ENCODE data around the gene CADM1.

CADM1 gene

DNA sequence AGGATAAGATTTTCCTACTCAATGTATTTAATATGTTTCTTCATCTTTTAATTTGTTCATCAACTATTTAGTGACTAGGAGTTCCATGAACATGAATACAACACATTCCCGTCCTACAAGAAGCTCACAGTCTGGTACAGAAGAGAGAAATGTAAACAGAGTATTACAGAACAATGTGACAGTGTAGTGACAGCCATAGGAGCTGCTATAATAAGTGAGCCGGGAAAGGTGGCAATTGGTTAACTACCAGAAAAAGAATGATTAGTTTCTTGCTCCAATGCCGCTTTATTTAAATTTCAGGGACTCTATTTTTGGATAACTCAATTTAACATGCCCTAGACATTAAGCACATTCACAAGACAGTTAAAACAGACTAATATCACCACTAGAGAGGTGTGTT, 192.3 kb downstream of the CADM1 start:
- DNase-seq, result no peak

DNA sequence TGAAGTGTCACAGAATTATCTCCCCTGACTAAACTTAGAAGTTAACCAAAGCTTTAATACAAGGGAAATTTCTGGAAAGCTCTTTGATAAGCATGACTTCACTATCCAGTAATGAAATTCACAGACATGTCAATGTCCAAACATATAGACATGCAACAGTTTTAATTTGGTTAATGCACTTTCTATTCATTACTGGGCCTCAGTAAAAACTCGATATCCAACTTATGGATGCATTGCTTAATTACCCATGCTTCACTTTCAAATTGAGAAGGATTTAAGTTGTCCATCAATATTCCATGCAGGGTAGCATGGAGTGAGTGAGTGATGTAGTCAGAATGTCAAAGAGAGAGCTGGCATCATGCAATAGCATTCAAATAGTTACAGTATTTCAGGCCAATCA, 197.5 kb downstream of the CADM1 start:
- DNase-seq, result no peak

DNA sequence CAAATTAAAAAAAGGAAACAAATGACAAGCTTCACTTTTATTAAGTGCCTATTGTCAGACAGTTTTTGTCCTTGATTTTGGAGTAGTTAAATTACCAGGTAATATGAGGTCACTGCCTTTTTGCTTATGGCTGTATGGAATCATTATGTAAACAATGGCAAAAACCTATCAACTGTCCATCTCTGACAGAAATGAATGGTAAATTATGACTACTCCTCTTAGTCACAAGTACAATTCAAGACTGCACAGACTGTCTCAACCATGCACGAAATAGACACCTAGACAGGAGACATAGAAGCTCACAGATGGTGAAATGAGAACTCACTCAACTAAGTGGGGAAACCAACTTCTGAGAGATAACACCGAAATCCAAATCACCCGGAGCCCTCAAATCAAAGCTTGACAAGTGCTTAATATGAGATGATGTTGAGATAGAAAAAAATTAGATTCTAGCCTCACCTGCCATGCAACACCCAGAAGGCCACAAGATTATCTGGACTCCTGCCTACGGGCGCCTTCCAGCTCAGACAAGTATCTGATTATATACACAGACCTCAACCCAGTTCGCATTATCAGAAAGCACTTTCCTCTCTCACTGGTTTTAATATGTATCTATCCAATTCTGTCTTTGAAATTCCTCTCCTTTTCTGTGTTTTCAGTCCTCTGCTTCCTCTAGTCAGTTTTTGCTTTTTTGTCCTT, 199.3 kb downstream of the CADM1 start:
- no peak for DNase-seq

DNA sequence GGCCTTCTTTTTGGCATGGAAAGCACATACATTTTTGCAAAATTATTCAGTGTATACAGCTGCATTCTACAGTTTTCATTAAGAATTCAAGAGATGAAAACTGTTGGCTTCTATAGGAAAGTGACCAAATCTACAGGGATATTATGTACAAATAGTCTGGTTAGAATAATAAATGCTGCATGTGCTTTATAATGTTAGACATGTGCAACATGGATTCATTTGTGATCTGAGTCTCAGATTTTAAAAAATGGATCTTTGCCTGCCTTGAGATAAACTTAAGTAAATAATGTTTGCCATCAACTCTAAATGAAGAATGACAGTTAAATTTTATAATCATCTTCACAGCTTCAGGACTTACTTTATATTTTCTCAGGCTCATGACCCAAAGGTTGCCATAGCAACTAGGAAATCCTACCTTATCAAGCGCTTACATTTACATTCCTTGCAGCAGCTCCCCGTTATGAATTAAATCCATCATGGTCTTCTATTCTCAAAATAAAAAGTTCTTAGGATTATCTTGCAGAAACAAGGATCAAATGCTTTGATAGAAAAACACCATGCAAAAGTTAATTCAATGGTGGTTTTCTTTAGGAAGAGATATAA, 200.2 kb downstream of the CADM1 start:
- peak; percentile 61 for DNase-seq

DNA sequence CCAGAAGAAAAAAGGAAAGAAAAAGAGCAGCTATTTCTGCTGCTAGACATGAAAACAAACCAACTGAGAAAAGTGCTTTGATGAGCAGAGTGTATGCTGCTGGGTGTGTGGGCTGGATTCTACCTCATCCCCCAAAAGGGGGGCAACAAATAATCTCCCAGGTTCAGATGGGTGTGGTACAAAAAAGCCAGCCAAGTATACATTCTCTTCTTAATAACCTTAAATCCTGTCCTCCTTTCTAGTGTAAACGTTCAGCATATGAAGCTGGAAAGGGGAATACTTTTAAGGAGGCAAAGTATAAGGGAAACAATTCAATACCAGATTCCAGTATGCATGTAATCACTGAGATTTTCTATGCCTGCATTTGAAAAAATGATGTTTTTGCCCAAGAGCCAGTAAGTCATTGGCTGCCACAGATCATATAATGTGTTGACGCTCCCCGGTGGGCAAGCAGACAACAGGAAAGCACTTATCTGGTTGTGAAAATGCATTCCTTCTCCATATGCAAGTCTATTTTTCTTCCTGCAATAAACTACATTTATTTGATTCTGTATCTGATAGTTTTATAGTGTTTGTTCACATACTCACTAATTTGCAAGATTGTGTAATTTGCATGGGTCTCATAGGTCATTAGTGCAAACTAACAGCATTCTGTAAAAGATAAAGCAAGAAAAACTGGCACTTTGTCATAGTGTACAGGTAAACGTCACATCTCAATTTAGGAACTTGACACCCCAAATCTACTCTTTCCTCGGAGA, 201.1 kb downstream of the CADM1 start:
- DNase-seq, result no peak

DNA sequence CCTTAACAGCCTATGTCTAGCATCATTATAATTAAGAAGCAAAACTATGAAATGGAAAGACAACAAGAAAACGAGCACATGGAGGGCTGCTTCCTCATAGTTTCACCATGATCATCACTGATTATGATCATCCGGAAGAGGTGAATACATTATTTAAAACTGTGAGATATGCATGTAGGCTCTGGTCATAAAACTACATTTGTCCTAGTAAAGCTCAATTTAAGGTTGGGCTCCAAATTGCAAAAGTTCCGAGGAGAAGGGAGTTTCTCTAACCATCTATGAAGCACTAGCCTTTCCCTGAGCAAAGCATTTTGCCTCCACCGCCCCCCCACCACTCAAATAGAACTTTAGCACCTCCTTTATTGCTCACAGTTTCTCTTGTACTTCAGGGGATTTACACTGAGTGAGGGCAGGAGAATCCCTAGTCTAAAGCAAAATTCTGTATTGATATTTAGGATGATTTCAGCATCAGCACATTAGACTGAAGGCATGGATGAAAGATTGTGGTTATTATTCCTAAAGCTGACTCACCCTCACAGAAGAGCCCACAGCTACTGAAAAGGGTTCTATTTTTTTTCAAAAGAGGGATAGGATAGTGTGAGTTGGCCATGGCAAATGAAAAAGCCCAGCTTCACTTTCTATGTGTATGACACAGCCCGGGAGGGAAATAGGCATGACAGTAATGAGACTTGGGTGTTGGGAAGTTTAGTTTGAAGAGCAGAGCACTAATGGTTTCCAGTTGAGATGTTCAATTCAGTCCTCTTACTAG, 203.4 kb downstream of the CADM1 start:
- DNase-seq, result no peak

DNA sequence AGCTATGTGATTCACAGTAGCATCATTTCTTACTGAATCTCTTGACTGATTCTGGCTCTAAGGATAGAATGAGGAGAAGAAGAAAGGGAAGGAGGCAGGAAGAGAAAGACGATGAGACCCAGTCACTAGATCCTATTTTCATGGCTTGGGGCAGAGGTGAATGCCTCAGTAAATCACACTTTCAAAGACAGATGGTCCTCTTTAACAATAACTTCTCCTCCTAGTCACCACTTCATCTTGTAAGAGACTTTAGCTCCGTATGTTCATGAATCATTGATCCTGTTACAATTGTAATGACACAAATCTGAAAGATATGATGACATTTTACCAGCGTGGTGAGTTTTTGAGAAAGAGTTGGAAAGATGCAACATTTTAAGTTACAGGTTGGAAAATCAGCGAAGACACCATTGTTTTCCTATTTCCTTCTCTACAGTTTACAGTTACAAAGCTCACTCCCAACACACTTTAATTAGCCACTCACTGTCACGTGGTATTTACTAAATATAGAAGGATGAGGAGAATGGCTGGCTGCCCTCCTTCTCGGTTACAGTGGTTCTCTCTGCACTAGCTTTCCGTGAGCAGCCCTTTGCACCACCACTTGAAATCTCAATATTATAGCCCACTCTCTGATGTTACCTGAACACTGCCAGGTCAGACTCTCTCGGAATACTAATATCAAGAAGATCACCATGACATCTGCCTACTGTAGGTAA, 205.8 kb downstream of the CADM1 start:
- DNase-seq, result no peak

DNA sequence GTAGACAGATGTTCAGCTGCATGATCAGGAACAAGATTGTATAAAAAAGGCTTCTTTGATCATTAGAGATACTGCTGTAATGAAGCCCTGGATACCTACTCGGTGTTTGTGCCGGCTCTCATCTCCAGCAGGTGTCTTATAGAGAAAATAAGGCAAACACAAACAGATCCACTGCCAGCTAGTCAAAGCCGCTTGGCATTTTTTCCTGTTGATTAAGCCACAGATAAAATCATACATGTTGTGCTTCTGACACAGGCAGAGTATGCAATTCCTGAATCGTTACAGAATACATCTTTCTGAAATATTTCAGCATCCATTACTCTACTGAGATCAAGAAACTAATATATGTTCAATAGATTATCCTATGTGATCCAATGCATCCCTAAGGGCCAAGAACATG, 206.9 kb downstream of the CADM1 start:
- no peak for DNase-seq

DNA sequence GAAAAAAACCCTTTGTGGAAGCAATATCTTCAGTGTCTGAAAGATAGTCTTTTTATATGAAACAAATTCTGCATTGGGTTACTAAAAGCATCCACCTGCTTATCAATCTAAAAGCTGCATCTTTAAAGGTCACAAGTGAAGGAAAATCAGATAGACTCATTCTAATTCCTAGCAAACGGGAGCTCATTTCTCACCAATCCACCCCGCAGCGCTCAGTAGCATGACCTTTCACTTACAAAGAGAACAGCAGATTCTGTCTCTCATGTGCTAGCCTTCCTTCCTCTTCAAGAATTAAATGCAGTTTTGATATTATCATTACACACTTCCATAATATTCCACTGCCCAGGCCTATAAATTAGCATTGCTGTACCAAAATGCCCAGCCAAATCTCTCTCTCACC, 212.9 kb downstream of the CADM1 start:
- DNase-seq, result no peak

DNA sequence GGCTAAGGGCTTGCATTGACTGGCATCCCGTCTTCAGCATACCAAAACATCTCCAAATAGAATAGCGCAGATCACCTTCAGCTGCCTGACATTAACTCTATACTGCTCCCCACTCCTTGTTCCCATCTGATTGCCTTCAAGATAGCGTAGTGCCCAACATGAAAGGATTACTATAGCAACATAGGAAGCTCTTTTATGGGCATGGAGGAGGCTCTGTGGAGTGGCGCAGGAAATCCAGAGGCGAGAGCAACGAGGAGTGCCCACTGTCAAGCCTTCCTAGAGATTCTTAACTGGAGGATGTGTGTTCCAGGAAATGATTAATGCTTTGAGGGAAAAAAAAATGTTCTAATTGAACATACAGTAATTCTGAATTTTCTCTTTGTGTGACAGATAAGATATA, 213.3 kb downstream of the CADM1 start:
- no peak for DNase-seq

DNA sequence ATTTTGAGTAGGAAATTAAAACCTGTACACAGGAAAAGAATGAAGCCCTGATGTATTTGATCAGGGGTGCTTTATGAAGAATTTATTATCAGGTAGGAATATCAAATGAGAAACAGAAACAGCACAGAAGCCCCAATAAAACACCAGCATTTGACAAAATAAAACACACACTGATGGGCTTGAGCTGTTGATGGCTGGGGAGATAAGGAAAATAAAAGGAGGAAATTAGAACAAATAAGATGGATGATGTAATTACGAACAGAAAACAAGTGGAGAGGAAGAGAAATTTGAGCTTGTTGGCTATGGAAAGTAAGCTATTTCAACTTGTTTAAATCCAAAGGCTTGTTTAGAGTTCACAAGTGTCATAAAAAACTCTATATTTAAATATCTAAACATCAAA, 213.7 kb downstream of the CADM1 start:
- DNase-seq, result no peak

DNA sequence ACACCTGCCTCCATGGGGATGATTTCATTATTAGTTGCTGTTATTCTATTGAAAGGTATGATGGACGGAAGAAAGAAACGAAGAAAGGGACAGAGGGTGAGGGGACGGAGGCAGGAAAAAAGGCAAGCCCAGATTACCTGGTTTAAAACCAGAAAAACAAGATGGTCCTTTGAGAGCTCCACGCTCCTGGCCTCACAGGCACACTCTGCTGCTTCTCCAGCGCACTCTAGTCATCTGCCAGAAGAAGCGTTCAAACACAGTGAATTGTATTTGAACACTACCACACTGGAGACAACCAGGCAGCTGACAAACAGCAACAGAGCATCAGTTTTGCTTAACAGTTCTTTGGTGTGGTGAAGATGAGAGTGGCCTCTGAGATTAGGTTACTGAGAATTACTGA, 216.9 kb downstream of the CADM1 start:
- no peak for DNase-seq

DNA sequence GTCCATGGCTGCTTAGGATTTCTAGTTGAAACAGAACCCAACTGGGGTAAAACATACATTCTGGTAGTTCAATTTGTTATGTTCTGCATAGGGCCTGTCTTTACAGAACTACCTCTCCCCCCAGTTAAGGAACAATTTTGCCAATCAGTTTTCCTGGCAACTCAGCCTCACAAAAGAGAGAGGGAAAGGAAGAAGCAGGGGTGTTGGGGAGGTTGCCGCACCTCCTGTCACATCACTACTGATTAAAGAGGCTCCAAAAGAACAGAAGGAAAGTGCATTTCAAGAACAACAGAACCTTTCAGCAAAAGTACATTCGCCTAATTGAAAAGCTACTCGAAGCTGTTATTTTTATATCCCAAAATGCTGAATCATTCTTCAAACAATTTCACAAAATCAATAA, 217.6 kb downstream of the CADM1 start:
- no peak for DNase-seq

DNA sequence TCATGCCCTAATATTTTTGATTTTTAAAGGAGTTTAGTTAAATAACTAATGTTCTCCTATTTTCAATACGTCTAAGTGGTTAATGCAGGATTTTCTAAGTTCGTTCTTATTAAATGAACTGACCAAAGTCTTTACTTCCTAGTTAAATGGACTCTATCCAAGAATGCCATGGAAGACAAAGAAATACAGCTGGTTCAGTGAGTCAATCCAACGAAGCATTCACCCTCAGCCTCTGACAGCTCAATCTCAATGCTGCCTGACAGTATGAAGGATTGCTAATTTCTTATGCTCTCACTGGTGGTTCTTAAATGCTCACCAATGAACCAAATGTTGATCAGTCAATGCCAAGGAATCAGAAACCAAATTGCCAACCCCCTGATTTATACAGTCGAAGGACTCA, 219.4 kb downstream of the CADM1 start:
- peak; percentile 56 for DNase-seq

DNA sequence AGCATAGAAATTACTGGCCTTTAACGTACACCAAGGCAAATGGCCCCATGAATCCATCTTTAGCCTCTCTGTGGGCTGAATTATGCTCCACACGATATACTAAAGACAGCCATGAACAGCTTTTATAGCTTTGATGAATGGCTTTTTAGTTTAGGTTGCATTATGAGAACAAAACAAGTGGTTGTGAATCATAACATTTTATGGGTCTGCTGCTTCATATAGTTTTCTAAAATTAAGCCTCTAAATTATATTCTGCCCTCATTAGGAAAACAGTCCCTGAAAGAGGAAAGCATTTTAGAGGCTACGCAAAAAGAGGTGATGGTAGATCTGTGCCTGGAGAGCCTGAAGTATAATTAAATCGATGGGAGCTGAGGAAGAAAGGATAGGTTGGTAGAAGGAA, 221.3 kb downstream of the CADM1 start:
- DNase-seq, result no peak

DNA sequence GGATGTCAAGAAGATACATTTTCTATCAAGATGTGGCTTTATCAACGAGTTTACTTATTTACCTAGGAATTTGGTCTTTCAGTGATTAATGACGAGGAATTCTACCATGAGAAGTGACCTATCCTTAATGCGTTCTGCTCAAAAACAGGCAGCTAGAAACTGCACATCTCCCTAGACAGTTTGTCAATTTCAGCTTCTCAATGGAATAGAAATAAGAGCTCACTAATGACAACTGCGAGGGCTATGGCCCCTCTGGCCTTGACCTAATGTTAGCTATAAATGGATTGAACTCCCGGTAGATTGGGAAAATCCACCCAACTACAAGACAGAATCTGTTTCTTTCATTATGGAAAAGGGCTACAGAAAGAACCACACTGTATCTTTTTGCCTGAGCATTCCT, 223.4 kb downstream of the CADM1 start:
- no peak for DNase-seq

DNA sequence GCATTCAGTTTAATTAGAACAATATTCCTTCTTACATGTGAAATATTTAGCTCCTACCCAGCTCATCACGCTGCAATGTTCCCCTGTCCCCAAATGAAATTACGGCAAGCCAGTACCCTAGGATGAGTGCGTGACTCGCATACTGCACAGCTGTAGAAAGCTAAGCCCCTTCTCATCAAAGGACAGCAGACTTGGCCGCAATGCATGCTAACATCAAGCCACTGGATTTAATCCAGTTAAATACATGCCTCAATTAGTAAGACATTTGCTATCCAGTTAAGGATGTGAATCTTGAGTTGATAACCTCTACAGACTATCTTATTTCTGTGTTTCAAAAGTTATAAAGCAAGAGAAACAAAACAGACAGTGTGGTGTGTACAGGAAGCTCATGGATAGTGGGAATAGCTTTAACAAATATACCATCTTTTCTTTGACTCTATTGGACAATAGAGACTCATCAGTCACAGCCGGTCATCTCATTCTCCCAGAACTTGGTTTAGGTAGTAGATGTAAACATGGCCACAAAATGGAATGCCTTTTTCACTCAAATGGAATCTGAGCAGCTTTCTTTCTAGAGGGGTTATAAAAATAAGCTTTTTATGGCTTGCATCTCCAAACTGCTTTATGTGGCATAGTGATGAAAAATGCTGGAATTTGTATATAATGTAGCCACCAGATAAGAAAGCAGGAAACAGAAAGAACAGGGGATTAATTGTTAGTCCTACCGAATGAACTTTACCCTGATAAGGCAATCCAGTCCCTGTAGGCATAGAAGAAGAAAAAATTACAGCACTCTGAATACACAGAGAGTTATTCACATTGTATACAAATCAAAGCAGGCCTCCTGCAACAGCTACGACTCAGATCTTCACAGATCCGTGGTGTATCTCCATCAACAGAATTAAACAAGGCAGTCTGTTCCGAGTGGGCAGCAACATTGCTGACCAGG, 224.1 kb downstream of the CADM1 start:
- DNase-seq, result no peak

DNA sequence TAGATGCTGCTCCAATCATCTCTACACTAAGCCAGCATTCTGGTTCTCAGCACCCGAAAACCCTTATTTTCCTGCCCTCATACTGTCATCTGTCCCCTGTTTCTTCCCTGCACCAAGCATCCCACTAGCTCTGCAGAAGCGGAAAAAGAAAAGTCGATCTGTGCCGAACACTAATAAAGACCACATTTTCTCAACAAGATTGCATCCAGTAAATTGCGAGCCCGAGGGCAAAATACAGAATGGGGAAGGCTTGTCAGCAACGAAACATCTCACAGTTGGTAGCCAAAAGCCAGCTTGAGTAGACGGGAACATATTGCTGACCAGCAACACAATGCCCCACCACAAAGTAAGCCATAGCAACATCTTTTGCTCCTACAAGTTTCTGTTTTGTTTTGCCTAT, 227.4 kb downstream of the CADM1 start:
- no peak for DNase-seq

DNA sequence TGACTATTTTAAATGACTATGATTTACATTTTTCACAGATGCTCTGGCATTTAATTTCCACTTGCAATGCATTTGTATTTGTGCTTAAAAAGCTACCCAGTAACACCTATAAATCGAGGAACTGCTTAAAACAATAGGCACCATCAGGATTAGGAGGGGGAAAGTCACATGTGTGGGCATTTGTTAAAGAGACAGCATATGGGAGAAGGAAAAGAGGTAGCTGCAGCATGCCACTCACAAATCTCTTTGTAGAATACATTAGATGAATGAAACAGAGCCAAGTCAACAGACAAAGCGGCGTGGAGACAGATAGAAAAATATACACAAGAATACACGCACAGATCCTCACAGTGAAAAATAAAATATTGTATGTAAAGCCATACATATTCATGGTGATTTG, 228.0 kb downstream of the CADM1 start:
- no peak for DNase-seq

DNA sequence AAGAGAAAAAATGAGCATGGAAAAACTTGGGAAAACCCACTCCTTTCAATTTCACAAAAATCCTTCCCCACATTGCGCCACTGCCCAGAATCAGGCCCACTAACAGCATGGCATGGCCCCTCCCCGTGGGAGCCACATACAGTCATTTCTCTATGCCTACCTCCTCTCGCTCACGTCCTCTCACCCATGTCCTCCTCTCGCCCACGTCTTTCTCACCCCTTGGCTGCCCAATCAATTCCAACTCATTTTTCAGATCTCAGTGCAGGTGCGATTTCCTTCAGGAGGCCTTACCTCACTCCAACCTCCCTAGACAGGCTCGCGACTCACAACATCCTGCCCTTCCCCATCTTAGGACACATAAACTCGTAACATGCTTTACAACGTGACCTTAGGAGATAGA, 229.2 kb downstream of the CADM1 start:
- no peak for DNase-seq

DNA sequence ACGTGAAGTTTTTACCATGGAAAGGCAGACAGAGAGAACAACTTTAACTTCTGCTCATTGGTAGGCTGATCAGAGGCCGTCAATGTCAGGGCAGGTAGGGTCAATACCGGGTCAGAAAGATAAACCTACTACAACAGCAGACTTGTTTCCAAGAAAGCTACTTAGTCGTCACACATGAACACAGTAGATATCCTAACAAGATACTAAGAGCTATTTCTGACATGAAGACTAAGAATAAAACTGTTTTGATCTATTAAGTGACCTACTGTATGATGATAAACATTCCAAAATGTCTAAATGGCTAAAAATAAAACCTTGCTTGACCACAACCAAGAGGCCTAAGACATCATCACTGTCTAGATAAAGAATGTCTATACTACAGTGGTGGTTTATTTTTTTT, 231.3 kb downstream of the CADM1 start:
- DNase-seq, result no peak

DNA sequence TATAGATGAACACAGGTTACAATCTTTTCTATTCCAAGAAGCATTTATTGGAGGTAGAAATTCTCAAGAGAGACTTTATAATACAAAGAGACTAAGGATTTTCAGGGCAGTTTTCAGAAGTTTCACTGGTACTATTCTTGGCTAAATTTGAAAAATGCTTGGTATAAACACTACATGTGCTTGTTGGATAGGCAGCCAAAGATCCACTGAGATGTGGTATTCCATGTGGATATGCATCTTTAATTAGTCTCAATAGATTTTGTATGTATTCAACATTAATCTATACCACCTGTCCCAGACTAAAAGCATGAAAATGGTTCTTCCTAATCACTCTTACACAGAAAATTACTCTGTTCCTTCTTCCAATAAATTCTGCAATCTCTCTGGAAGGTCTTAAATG, 232.6 kb downstream of the CADM1 start:
- DNase-seq, result no peak

Measured in eye (tissue), 1 donor.